Activated CD4-positive, alpha-beta T cell treated with anti-CD3 and anti-CD28 coated beads for 48 hours (primary cell): Measurements from ENCODE around the gene HCFC1R1.
A peak's percentile ranks its signal among the peaks of the same experiment; 100 is the strongest.
"Not testable (repeated sequence)": the region's sequence is repeated elsewhere in the genome, so short reads cannot be mapped to it uniquely, and the experiment has no call there.

Source experiments
- DNase-seq: peaks from one replicate; pipeline ENCODE4 v3.0.0-alpha.2; 2020

The HCFC1R1 gene, protein sequence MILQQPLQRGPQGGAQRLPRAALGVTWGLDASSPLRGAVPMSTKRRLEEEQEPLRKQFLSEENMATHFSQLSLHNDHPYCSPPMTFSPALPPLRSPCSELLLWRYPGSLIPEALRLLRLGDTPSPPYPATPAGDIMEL

DNA sequence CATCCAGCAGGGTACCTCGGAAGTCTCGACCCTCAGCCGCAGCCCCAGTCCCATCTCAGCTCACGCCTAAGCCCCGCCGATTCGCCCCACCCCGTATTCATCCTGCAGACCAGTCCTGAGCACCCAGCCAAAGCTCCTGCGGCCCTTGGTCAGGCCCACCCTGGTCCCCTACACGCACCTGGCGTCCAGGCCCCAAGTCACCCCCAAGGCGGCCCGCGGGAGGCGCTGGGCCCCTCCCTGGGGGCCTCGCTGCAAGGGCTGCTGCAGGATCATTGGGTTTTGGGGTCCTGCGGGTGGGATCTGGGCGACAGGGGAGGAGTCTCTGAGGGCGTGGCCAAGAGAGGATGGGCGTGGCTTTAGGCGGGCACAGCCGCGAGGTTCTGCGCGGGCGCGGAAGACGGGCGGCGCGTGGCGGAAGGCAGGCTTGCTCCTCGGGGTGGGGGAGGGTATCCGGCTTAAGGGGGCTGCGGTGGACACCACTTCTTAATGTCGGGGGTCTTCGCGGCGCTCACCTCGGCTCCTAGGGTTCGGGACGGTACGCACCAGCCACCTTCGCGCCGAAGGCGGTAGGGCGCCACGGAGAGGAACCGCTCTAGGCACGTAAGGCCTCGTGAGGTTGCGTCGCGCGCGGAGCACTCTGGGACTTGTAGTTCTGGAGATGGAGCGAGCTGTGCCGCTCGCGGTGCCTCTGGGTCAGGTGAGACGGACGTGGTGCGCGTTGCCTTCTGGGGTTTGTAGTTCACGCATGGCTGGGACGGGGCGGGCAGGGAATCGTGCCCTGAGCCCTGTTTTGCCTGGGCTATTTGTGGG lies at the start of gene HCFC1R1, which contains the start of gene THOC6:
TSS of gene HCFC1R1 (minus strand) at position 274 of the 810 bp plus-strand sequence. CDS start at position 273, 1 bp downstream.
TSS of gene THOC6 (plus strand) at position 367 of the 810 bp plus-strand sequence. CDS start at position 659, 292 bp downstream.
- peak; percentile 98 for DNase-seq

DNA sequence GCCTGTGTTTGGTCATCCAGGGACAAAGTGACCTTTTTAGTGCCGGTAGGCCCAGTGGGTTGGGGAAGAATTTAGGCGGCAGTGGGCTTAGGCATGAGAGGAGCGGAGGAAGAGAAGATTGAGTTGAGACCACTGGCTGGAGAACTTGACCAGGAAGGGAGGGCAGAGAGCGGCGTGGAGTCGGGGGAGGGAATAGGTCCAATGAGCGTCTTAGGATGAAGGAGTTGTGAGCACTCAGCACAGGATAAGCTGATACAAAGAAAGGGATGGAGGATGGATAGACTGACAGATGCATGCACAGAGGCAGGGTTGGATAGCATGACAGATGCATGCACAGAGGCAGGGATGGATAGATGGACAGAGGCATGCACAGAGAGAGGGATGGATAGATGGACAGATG lies 49.7 kb upstream of the HCFC1R1 start:
- DNase-seq = no peak

DNA sequence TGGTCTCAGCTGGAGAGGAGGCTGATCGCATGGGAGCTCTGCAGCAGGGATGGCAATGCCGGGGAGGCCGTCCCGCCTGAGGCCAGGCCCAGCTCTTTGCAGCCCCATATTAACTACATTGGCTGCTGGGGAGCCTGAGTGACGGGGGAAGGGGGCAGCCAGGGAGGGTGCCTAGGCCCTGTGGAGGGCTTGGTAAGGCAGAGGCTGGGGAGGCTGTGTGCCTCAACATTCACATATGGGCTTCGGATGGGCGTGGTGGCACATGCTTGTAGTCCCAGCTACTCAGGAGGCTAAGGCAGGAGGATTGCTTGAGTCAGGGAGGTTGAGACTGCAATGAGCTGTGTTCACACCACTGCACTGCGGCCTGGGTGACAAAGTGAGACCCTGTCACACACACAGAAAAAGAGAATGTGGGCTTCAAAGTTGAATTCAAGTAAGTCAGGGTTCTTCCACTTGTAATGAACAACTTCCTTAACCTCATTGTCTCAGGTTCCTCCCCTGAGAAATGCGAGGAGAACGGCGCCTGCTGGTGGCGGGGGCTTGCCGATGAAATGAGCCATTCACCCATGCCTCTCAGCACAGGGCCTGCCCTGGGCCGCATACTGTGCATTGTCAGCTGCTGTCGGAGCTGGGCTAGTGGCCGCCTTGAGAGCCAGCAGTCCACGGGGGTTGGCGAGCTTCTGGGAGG lies 49.0 kb upstream of the HCFC1R1 start:
- DNase-seq = not testable (repeated sequence)

DNA sequence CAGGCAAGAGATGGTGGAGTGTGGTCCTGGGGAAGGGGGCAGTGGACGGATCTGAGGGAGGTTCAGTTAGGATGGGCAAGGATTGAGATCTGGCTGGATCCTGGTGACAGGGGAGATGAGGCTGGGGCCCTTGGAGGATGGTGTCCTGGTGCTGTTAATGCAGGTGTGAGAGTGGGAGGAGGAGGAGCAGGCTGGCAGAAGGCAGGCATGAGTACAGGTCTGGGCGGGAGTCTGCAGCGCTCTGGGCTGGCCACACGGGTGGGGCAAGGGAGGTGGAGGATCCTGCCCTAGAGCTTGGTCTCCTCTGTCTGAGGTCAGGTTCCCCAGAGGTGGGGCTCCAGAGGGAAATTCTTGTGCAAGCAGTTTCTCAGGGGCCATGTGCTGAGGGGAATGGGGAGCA lies 48.4 kb upstream of the HCFC1R1 start:
- DNase-seq = peak; percentile 51

DNA sequence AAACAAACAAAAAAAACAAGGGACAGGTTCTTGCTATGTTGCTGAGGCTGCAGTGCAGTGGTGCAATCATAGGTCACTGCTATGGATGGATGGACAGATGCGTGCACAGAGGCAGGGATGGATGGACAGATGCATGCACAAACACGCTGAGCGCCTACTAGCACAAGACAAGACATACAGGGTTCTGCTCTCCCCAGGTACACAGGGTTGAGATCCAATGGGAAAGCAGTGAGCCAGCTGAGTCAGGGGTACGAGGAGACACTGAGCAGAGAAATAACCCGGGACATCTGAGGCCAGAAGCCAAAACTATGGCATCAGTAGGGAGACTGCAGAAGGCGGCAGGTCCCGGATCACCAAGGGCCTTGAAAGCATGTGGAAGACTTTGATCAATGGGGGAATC lies 47.9 kb upstream of the HCFC1R1 start:
- no peak for DNase-seq

DNA sequence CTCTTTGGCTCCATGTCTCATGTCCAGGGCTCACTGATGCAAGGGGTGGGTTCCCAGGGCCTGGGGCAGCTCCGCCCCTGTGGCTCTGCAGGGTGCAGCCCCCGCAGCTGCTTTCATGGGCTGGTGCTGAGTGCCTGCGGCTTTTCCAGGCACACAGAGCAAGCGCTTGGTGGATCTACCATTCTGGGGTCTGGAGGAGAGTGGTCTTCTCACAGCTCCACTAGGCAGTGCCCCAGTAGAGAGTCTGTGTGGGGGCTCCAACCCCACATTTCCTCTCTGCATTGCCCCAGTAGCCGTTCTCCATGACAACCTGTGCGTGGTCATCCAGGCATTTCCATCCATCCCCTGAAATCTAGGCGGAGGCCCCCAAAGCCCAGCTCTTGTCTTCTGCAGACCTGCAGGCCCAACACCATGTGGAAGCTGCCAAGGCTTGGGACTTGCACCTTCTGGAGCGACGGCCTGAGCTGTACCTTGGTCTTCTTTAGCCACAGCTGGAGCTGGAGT lies 46.9 kb upstream of the HCFC1R1 start:
- DNase-seq = no peak

DNA sequence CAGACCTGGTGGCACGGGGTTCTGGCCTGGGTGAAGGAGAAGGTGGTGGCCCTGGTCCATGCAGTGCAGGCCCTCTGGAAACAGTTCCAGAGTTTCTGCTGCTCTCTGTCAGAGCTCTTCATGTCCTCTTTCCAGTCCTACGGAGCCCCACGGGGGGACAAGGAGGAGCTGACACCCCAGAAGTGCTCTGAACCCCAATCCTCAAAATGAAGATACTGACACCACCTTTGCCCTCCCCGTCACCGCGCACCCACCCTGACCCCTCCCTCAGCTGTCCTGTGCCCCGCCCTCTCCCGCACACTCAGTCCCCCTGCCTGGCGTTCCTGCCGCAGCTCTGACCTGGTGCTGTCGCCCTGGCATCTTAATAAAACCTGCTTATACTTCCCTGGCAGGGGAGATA lies 45.4 kb upstream of the HCFC1R1 start:
- not testable (repeated sequence) for DNase-seq

DNA sequence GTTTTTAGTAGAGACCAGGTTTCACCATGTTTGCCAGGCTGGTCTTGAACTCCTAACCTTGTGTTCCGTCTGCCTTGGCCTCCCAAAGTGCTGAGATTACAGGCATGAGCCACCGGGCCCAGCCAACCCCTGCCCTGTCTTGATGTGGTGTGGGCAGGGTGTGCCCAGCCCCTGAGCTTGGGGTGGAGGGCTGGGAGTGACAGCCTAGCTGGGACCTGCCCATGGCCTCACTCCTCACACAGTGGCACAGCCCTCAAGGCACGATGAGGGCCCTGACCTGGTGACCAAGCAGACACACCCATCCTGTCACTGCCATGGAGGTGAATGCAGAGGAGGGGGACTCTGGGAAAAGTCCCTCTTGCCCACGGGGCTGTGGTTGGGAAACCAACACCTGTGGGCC lies 44.7 kb upstream of the HCFC1R1 start:
- peak; percentile 13 for DNase-seq

DNA sequence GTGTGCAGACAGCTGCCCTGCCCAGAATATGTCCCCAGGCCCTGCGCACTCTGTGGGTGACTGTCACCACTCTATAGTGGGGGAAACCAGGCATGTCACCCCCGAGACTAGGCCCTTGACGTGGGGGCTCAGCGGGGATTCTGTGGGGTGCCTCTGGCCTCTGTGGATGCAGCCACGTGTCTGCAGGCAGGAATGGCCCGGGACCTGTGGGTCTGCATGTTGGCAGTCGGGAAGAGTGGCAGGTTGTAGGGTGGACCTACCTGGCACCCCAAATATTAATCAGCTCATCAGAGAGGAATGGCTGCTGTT lies 42.7 kb upstream of the HCFC1R1 start:
- peak; percentile 26 for DNase-seq

DNA sequence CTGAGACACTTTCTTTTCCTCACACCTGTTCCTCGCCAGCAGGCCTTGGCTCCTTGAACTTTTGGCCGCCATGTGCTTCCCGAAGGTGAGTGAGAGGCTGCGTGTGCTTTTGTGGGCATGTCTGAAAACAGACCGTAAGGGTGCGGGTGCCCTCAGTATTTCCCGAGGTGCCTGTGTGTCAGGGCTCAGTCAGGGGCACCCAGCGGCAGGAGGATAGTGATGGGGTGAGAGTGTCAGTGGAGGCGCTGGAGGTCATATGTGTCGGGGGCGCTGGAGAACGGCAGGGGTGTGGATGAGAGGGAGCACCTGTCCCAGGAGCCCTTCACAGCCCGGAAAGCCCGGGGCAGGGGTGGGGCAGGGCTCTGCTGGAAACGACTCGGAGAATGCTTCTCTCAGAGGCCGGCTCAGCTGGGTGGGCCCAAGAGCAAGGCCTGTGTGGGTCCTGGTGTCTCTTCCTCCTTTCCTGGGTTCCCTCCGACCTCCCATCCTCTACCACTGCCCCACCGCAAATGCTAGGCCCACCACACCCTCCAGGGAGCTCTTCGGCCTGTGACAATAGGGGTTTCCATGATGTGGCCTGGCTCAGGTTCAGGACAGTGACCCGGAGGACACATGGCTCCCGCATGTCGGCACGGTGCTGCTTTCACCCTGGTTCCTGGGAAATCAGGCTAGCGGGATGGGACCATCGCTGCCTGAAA lies 42.1 kb upstream of the HCFC1R1 start:
- DNase-seq = peak; percentile 47

DNA sequence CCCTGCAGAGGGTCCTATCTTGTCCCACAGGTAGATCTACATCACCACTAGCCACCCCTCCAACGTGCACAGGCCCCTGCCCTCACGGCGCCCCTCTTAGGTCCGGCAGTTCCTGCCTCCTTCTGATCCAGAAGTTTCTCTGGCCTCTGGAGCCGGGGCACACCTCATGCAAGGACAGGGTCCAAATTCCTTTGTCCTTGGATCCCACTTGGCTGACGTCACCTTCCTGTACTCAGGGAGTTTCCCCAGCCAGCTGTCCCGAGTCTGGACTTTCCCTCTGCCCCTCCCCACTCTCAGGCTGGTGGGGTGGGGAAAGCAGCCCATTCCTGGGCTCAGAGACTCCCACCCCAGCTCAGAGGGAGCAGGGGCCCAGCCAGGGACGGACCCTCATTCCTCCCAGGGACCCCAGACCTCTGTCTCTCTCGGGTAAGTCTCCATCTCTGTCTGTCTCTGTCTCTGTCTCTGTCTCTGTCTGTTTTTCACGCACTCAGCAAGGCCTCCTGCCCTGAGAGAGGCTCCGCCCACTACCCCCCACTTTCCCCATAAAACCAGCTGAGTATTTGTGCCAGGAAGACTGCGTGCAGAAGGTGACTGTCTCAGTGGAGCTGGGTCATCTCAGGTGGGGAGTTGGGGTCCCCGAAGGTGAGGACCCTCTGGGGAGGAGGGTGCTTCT lies 41.5 kb upstream of the HCFC1R1 start, which contains the start of gene IL32:
TSS of gene IL32 (plus strand) at position 572 of the 673 bp plus-strand sequence. CDS start 172 bp downstream, outside the sequence.
- peak; percentile 82 for DNase-seq

DNA sequence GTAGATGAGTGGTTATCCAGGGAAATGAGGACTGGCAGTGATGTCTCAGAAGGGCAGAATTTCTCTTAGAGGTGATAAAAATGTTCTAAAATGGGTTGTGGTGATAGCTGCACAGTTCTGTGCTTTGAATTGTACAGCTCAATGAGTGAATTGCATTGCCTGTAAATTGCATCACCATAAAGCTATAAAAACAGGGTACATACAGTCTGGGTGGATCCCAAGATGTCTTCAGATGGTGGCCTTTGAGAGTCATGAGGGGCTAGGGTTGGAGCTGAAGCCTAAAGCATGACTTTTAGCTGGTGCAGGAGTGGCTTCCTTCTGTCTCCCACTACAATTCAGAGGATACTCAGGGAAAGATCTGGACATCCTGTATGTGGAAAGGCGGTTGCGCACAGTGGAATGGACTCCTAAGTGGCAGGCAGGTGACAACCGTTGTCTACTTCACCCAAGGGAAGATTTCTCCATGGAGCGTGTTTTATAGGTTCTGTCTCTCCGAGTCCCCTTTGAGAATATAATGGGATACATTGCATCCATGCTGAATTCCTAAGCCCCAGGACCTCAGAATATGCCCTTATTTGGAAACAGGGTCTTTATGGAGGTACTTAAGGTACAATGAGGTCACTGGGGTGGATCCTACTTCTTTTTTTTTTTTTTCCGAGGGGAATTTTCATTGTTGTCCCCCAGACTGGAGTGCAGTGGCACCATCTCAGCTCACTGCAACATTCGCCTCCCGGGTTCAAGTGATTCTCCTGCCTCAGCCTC lies 40.1 kb upstream of the HCFC1R1 start:
- no peak for DNase-seq

DNA sequence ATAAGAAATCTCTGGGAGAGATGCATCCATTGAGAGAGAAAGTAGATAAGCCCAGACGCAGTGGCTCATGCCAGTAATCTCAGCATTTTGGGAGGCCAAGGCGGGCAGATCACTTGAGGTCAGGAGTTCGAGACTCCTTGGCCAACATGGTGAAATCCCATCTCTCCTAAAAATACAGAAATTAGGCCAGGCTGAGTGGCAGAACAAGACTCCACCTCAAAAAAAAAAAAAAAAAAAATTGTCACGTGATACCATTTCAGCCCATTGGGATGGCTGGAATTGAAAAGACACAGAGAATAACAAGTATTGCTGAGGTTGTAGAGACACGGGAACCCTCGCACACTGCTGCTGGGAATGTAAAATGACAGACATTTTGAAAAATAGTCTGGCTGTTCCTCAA lies 38.8 kb upstream of the HCFC1R1 start:
- DNase-seq = no peak

DNA sequence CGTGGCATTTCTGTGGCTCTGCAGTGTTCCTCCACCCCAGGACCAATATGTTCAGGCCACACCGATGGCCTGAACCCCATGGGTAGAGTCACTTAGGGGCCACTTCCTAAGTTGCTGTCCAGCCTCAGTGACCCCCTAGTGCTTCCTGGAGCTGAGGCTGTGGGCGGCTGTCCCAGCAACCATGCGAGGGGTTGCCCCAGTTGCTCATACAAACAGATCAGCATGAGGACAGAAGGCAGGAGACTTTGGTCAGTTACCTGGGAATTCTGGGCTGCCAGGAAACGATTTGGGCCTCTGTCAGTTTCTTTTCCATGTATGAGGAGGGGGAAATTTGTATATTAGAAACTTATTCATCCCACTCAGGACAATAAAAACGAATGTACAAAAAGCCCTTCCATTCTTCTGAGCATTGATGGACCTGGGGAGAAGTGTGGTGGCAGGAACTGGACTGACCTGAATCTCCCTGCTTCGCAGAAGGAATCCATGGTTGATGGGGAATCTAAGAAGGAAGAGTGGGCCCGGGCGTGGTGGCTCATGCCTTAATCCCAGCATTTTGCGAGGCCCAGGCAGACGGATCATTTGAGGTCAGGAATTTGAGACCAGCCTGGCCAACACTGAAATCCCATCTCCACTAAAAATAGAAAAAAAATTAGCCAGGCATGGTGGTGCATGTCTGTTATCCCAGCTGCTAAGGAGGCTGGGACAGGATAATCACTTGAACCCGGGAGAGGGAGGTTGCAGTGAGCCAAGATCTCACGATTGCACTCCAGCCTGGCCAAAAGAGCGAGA lies 36.8 kb upstream of the HCFC1R1 start:
- DNase-seq = no peak

DNA sequence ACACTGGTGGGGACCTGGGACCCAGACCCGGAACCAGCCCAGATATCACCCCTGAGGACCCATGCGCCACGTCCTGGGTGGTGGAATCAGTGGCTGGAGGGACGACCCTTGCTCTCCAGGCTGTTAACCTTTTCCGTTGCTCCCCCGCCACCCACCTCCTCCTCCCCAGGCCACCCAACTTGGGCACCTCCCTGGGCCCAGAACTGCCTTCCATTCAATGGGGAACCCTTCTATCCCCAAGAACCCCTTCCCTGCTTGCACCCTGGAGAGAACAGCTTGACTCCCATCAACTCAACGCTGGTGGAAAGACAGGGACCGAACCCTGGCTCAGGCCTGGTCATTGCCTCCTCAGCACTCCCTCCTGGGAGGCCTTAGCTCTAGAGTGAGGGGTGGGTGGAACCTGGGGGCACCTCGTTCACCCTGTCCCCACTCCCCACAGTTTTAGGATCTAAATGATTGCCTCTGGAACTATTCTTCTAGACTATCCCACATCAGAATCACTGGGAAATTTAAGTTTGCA lies 36.0 kb upstream of the HCFC1R1 start:
- DNase-seq = no peak

DNA sequence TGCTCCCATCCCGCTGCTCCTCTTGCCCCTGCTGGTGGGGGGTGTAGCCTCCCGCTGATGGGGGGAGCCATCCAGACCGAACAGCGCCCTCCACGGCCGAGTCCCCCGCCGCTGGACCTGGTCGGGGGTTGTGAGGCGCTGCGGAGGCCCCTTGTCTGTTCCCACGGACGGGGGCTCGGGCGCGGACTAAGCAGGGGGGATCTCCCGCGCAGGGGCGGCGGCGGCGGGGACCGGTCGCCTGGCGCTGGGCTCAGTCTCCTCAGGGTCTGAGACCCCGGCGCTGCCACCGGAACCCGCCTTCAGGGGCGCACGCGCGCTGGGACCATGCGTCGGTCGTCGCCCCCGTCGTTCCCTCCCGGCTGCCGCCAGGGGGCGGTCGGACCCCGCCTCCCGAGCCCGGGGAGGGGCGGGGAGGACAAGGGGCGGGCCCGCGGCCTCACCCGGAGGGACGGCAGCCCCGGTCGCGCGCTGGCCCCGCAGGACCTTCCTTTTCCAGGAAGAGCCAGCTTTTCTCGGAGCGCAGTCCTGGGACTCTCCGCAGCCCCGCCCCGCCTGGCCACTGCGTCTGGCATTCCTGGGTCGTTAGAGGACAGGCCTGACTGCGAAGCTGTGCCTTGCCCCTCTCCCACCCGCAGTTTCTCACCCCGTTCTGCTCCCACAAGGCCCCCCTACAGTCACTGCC lies 35.4 kb upstream of the HCFC1R1 start:
- DNase-seq = peak; percentile 90

DNA sequence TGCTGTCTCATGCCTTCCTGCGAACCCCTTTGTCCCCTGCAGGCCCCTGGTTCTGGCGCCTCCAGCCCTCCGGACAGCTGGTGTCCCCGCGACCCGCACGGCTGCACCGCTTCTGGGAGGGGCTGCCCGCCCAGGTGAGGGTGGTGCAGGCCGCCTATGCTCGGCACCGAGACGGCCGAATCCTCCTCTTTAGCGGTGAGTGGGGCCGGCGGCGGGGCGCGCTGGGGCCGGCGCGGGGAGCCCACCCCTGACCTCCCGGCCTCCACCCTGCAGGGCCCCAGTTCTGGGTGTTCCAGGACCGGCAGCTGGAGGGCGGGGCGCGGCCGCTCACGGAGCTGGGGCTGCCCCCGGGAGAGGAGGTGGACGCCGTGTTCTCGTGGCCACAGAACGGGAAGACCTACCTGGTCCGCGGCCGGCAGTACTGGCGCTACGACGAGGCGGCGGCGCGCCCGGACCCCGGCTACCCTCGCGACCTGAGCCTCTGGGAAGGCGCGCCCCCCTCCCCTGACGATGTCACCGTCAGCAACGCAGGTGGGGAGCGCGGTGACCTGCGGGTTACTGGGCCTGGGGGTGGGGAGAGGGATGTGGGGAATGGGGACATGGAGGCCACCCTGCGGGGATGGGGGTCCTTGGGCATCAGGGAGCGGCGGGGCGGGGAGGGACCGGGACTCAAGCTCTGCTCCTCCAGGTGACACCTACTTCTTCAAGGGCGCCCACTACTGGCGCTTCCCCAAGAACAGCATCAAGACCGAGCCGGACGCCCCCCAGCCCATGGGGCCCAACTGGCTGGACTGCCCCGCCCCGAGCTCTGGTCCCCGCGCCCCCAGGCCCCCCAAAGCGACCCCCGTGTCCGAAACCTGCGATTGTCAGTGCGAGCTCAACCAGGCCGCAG lies 34.6 kb upstream of the HCFC1R1 start:
- peak; percentile 65 for DNase-seq

DNA sequence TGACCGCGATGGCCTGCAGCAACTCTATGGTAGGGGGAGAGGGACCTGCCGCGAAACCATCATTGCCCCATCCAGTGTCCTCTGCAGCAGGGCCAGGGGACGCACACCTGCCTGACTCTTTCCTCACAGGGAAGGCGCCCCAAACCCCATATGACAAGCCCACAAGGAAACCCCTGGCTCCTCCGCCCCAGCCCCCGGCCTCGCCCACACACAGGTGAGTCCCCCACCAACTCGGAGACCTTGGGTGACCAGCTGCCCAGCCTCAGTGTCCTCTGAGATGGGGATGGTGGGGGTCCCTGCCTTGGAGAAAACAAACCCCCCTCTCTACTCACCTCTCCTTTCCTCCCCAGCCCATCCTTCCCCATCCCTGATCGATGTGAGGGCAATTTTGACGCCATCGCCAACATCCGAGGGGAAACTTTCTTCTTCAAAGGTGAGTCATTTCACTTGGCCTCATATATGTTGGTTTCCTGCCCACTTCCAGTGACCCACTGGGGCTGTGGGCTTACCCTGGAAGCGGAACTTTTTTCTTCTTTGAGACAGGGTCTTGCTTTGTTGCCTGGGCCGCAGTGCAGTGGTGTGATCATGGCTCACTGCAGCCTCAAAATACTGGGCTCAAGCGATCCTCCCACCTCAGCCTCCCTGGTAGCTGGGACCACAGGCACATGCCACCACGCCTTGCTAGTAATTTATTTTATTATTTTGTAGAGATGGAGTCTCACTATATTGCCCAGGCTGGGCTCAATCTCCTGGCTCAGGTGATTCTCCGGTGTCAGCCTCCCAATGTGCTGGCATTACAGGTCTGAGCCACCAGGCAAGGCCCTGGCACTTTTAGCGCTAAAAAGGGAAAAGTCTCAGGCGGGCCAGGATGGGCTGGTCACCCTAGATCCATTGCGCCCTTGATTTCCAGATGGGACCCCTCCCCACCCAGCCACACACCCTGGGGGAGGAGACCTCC lies 33.7 kb upstream of the HCFC1R1 start:
- no peak for DNase-seq
